H9 (cell line): ENCODE data around the gene AQP5. TPM values are rescaled to one million over a fixed set of nuclear protein-coding genes. Genes with fewer than 3 reads are reported as not detected.

Experiments used
- DNase-seq: peaks from one replicate; pipeline ENCODE4 v3.0.0-alpha.2; 2017
- H2AFZ ChIP-seq: one replicate; pipeline ENCODE4 v1.6.1; 2013; ENCODE audit warnings: mild to moderate bottlenecking, low read length, control low read depth, moderate library complexity
- H2AK5ac ChIP-seq: 2 replicates; pipeline ENCODE4 v1.6.1; 2013; ENCODE audit warnings: low read length, control low read depth, mixed read lengths; ENCODE audit not compliant: insufficient read length
- H2BK120ac ChIP-seq: one replicate; pipeline ENCODE4 v1.6.1; 2013; ENCODE audit warnings: low read depth, mild to moderate bottlenecking, low read length, control low read depth, inconsistent platforms; ENCODE audit not compliant: poor library complexity, severe bottlenecking
- H2BK12ac ChIP-seq: 2 replicates; pipeline ENCODE4 v1.6.1; 2013; ENCODE audit warnings: low read length, control low read depth, mixed read lengths, low read depth; ENCODE audit not compliant: insufficient read length
- H2BK15ac ChIP-seq: 2 replicates; pipeline ENCODE4 v1.6.1; 2013; ENCODE audit warnings: low read depth, low read length, control low read depth
- H2BK20ac ChIP-seq: one replicate; pipeline ENCODE4 v1.6.1; 2013; ENCODE audit warnings: low read depth, mild to moderate bottlenecking, low read length, control low read depth, inconsistent platforms; ENCODE audit not compliant: poor library complexity, severe bottlenecking
- H2BK5ac ChIP-seq: 2 replicates; pipeline ENCODE4 v1.6.1; 2013; ENCODE audit warnings: low read length, control low read depth, mixed read lengths; ENCODE audit not compliant: insufficient read length
- H3K14ac ChIP-seq: 2 replicates; pipeline ENCODE4 v1.6.1; 2013; ENCODE audit warnings: low read length, control low read depth; ENCODE audit not compliant: insufficient read depth
- H3K18ac ChIP-seq: 2 replicates; pipeline ENCODE4 v1.6.1; 2013; ENCODE audit warnings: low read depth, mild to moderate bottlenecking, mixed read lengths, low read length, control low read depth; ENCODE audit not compliant: insufficient read length
- H3K23ac ChIP-seq: 2 replicates; pipeline ENCODE4 v1.6.1; 2013; ENCODE audit warnings: low read length, control low read depth, mixed read lengths, low read depth; ENCODE audit not compliant: insufficient read length
- H3K23me2 ChIP-seq: 2 replicates; pipeline ENCODE4 v1.6.1; 2013; ENCODE audit warnings: low read depth, mild to moderate bottlenecking, mixed read lengths, low read length, control low read depth; ENCODE audit not compliant: insufficient read length, poor library complexity, severe bottlenecking
- H3K27ac ChIP-seq: 2 replicates; pipeline ENCODE4 v1.5.1; 2013; ENCODE audit warnings: low read length, control low read depth, mixed read lengths, low read depth; ENCODE audit not compliant: insufficient read length
- H3K27me3 ChIP-seq: 2 replicates; pipeline ENCODE4 v1.6.1; 2013; ENCODE audit warnings: low read length, control low read depth, inconsistent platforms; ENCODE audit not compliant: insufficient read depth
- H3K4ac ChIP-seq: 2 replicates; pipeline ENCODE4 v1.6.1; 2013; ENCODE audit warnings: low read depth, mild to moderate bottlenecking, control low read depth, inconsistent platforms, low read length, moderate library complexity
- H3K4me1 ChIP-seq: 2 replicates; pipeline ENCODE4 v1.6.1; 2013; ENCODE audit warnings: low read length, control low read depth, inconsistent platforms; ENCODE audit not compliant: insufficient read depth
- H3K4me2 ChIP-seq: 2 replicates; pipeline ENCODE4 v1.6.1; 2013; ENCODE audit warnings: low read length, control low read depth, mixed read lengths; ENCODE audit not compliant: insufficient read length, insufficient read depth
- H3K56ac ChIP-seq: 2 replicates; pipeline ENCODE4 v1.6.1; 2013; ENCODE audit warnings: low read depth, mild to moderate bottlenecking, mixed read lengths, low read length, control low read depth; ENCODE audit not compliant: insufficient read length
- H3K79me1 ChIP-seq: 2 replicates; pipeline ENCODE4 v1.6.1; 2013; ENCODE audit warnings: low read depth, mild to moderate bottlenecking, moderate library complexity, low read length, control low read depth, inconsistent platforms; ENCODE audit not compliant: insufficient read depth, poor library complexity, severe bottlenecking
- H3K79me2 ChIP-seq: 2 replicates; pipeline ENCODE4 v1.6.1; 2013; ENCODE audit warnings: low read length, control low read depth, inconsistent platforms; ENCODE audit not compliant: insufficient read depth
- H3K9ac ChIP-seq: 2 replicates; pipeline ENCODE4 v1.6.1; 2013; ENCODE audit warnings: low read length, control low read depth, mixed read lengths; ENCODE audit not compliant: insufficient read length; ENCODE audit errors: extremely low read depth
- H3K9me3 ChIP-seq: one replicate; pipeline ENCODE4 v1.6.1; 2013; ENCODE audit warnings: low read depth, low read length, inconsistent platforms; ENCODE audit not compliant: control insufficient read depth
- H3T11ph ChIP-seq: one replicate; pipeline ENCODE4 v1.6.1; 2013; ENCODE audit warnings: mild to moderate bottlenecking, low read length, control low read depth, inconsistent platforms
- H4K20me1 ChIP-seq: one replicate; pipeline ENCODE4 v1.6.1; 2013; ENCODE audit not compliant: control insufficient read depth, insufficient read length, insufficient read depth
- H4K5ac ChIP-seq: 2 replicates; pipeline ENCODE4 v1.6.1; 2013; ENCODE audit warnings: low read depth, mild to moderate bottlenecking, mixed read lengths, low read length, control low read depth; ENCODE audit not compliant: insufficient read length
- H4K8ac ChIP-seq: replicated peaks from 2 replicates; pipeline ENCODE4 v1.6.1; 2013; ENCODE audit warnings: low read length, control low read depth, mixed read lengths, low read depth; ENCODE audit not compliant: insufficient read length
- H4K91ac ChIP-seq: 2 replicates; pipeline ENCODE4 v1.6.1; 2013; ENCODE audit warnings: low read depth, mild to moderate bottlenecking, moderate library complexity, mixed read lengths, low read length, control low read depth; ENCODE audit not compliant: insufficient read length
- H3K27ac Mint-ChIP-seq, 3 experiments: 2 replicates in 2 of 3; 3 replicates in 1 of 3; pipeline ENCODE4 v1.8.0; 2020 to 2021; ENCODE audit warnings: mixed read lengths in 3 of 3, mild to moderate bottlenecking in 1 of 3, moderate library complexity in 1 of 3
- H3K27me3 Mint-ChIP-seq: 2 replicates; pipeline ENCODE4 v1.8.0; 2021; ENCODE audit warnings: low read depth, mild to moderate bottlenecking, moderate library complexity, mixed read lengths
- H3K36me3 Mint-ChIP-seq, 3 experiments: 2 replicates in 2 of 3; 3 replicates in 1 of 3; pipeline ENCODE4 v1.8.0; 2020 to 2021; ENCODE audit warnings: low read depth in 3 of 3, mixed read lengths in 3 of 3; ENCODE audit not compliant: insufficient read depth in 1 of 3
- H3K4me1 Mint-ChIP-seq, 2 experiments: 2 replicates each; pipeline ENCODE4 v1.8.0; 2020; ENCODE audit warnings: mixed read lengths in 2 of 2
- H3K4me3 Mint-ChIP-seq, 2 experiments: 2 replicates in 1 of 2; 3 replicates in 1 of 2; pipeline ENCODE4 v1.8.0; 2020 to 2021; ENCODE audit warnings: mild to moderate bottlenecking in 2 of 2, mixed read lengths in 2 of 2, moderate library complexity in 1 of 2
- H3K9me3 Mint-ChIP-seq, 2 experiments: 2 replicates in 1 of 2; 3 replicates in 1 of 2; pipeline ENCODE4 v1.8.0; 2020; ENCODE audit warnings: mild to moderate bottlenecking in 2 of 2, mixed read lengths in 2 of 2, moderate library complexity in 1 of 2
- WGBS: extraction: QIAGEN DNeasy Blood & Tissue Kit; methylation state at CpG from one replicate; pipeline ENCODE4 v1.1.7; 2013; ENCODE audit warnings: missing lambda C conversion rate, low lambda C conversion rate, mixed read lengths; ENCODE audit not compliant: insufficient read length; ENCODE audit errors: extremely low coverage; 5-methylcytosine and 5-hydroxymethylcytosine counted together
- total RNA-seq: library from RNA; stranded (reverse); gene quantifications from 2 replicates; pipeline ENCODE4 v1.2.1, GENCODE V29; 2021
- TF ChIP-seq, protein P1 (sequence below): fragments of 200-600 bp; sonication (generic); conservative IDR thresholded peaks from 3 replicates; pipeline ENCODE4 v1.8.0; 2021; ENCODE audit warnings: antibody characterized with exemption, mild to moderate bottlenecking

The AQP5 gene
- total RNA-seq, 1 experiment from 2014 or later = 2.8 TPM

DNA sequence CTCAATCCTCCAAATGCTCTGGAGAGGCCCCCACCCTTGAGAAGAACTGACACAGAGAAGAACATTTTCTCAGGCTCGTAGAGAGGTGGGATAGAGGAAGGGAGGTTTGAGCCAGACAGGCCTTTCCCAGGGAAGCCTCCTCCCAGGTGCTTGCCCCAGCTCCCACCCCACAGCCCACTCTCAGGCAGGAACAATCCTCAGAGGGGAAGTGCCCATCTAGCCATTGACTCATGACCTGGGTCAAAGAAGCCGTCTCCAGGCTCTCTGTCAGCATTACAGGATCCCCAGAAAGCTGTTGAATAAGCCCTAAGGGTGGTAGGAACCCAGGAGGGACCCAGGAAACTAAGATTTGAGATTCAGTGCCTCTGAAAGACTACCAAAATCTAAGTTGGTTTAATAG, 14.9 kb downstream of the AQP5 start:
- H2BK120ac ChIP-seq = no peak overlapping the region

More for the DNA sequence above, 14.9 kb downstream of the AQP5 start:
- Histone ChIP-seq H2BK5ac (no peak overlapping the region), H4K8ac (no peak overlapping the region), H3K27ac (no peak overlapping the region), H3K9me3 (no peaks in the 10 kb centered on the region), H2AK5ac (no peak overlapping the region), H2AFZ (no peak overlapping the region), H3K79me1 (no peaks in the 10 kb centered on the region), H3K23me2 (no peaks in the 10 kb centered on the region), H3K56ac (no peak overlapping the region), H3K18ac (no peak overlapping the region), H3K9ac (no peak overlapping the region), H2BK20ac (no peak overlapping the region), H4K91ac (no peak overlapping the region), H2BK12ac (no peak overlapping the region), H3K4ac (no peak overlapping the region), H3K4me1 (no peaks in the 10 kb centered on the region), H3T11ph (no peak overlapping the region), H3K79me2 (no peaks in the 10 kb centered on the region), H4K5ac (no peak overlapping the region), H3K23ac (no peak overlapping the region), H2BK15ac (no peak overlapping the region), H3K14ac (no peak overlapping the region), H3K4me2 (no peak overlapping the region), H3K27me3 (no peaks in the 10 kb centered on the region), H4K20me1 (no peaks in the 10 kb centered on the region)
- Mint-ChIP-seq H3K9me3 (no peaks in the 10 kb centered on the region), H3K4me3 (no peak overlapping the region), H3K4me1 (peaks cover 24 to 39% of the 10 kb centered on the region in 2 experiments), H3K27me3 (peaks cover 3% of the 10 kb centered on the region; the same call in 1 of the 2 replicates), H3K36me3 (no peaks in the 10 kb centered on the region), H3K27ac (no peak overlapping the region)
- no peak for DNase-seq
- no CpG with 5 or more reads among the region's 2 CpGs for WGBS
- TF ChIP-seq, protein P1, sequence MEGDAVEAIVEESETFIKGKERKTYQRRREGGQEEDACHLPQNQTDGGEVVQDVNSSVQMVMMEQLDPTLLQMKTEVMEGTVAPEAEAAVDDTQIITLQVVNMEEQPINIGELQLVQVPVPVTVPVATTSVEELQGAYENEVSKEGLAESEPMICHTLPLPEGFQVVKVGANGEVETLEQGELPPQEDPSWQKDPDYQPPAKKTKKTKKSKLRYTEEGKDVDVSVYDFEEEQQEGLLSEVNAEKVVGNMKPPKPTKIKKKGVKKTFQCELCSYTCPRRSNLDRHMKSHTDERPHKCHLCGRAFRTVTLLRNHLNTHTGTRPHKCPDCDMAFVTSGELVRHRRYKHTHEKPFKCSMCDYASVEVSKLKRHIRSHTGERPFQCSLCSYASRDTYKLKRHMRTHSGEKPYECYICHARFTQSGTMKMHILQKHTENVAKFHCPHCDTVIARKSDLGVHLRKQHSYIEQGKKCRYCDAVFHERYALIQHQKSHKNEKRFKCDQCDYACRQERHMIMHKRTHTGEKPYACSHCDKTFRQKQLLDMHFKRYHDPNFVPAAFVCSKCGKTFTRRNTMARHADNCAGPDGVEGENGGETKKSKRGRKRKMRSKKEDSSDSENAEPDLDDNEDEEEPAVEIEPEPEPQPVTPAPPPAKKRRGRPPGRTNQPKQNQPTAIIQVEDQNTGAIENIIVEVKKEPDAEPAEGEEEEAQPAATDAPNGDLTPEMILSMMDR = no peak
